Large intestine (tissue), 3 donors: ENCODE data around the gene PANK2. TPM values are rescaled to one million over a fixed set of nuclear protein-coding genes. Genes with fewer than 3 reads are reported as not detected.

Experiments used
- DNase-seq, 2 donors: peaks; one replicate each; pipeline versions ENCODE4 v3.0.0 to v3.0.0-alpha.2; 2013
- H3K27ac ChIP-seq: one replicate; pipeline ENCODE4 v1.5.1; 2013; ENCODE audit warnings: low read length
- H3K27me3 ChIP-seq: 2 replicates; pipeline ENCODE4 v1.6.1; 2013; ENCODE audit warnings: low read length; ENCODE audit not compliant: control insufficient read depth, insufficient read depth
- H3K36me3 ChIP-seq: 2 replicates; pipeline ENCODE4 v1.6.1; 2013; ENCODE audit warnings: low read length; ENCODE audit not compliant: control insufficient read depth, insufficient read depth
- H3K4me1 ChIP-seq: one replicate; pipeline ENCODE4 v1.6.1; 2013; ENCODE audit warnings: low read length; ENCODE audit not compliant: control insufficient read depth, insufficient read depth
- H3K4me3 ChIP-seq: one replicate; pipeline ENCODE4 v1.5.1; 2013; ENCODE audit warnings: low read length
- H3K9me3 ChIP-seq: one replicate; pipeline ENCODE4 v1.6.1; 2013; ENCODE audit warnings: mild to moderate bottlenecking, low read depth, low read length, moderate library complexity; ENCODE audit not compliant: control insufficient read depth
- WGBS: methylation state at CpG from one replicate; pipeline ENCODE4 v1.1.5; 2013; ENCODE audit warnings: low lambda C conversion rate; ENCODE audit not compliant: insufficient coverage; 5-methylcytosine and 5-hydroxymethylcytosine counted together
- polyA plus RNA-seq: library from polyadenylated mRNA; unstranded; fragments of 120-200 nt; gene quantifications from one replicate; pipeline ENCODE4 v1.2.1, GENCODE V29; 2013

The PANK2 gene
- polyA plus RNA-seq, 1 donor: 24.3 TPM

DNA sequence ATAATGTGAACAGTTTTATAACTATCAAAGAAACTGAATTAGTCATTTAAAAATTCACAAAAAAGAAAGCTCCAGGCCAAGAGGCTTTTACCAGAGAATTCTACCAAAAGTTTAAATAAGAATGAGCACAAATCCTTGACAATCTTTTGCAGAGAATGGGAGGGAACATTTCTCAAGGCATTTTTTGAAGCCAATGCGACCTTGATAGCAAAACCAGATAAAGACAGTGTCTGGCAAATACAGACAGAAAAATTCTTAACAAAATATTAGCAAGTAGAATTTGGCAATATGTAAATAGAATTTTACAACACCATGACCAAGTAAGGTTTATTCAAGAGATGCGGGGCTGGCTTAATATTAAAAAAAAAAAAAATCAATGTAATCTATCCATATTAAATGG is 84.5 kb downstream of the PANK2 start:
- H3K4me3 ChIP-seq: no peak overlapping the region
- no peaks in the 10 kb centered on the region for H3K36me3 ChIP-seq
- H3K9me3 ChIP-seq: no peaks in the 10 kb centered on the region
- no peak overlapping the region for H3K27ac ChIP-seq
- no peaks in the 10 kb centered on the region for H3K4me1 ChIP-seq
- no peak for DNase-seq
- 100% methylated on average over 1 of the region's 2 CpGs for WGBS
- H3K27me3 ChIP-seq: no peaks in the 10 kb centered on the region

DNA sequence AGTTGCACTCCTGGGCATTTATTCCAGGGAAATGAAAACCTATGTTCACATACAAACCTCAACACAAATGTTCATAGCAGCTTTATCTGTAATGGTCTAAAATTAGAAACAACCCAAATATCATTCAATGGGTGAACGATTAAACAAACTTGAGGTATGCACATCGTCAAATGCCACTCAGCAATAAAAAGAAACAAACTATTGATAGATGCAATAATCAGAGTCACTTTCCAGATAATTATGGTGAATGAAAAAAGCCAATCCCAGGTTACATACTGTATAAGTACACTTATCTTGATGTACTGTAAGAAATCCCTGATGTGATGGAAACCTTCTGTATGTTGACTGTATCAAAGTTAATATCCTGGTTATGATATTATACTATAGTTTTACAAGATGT is 87.3 kb downstream of the PANK2 start:
- H3K27ac ChIP-seq: no peak overlapping the region
- H3K9me3 ChIP-seq: no peaks in the 10 kb centered on the region
- DNase-seq: no peak
- no peaks in the 10 kb centered on the region for H3K36me3 ChIP-seq
- no peak overlapping the region for H3K4me3 ChIP-seq
- H3K27me3 ChIP-seq: no peaks in the 10 kb centered on the region
- 100% methylated on average over 1 of the region's 2 CpGs for WGBS
- H3K4me1 ChIP-seq: no peaks in the 10 kb centered on the region

Other genes with a start within 250 kb of the PANK2 start
- gene GFRA4, start 226.0 kb upstream of the PANK2 start, polyA plus RNA-seq: not detected
- 15.5 TPM for gene ADAM33, start 207.4 kb upstream of the PANK2 start, polyA plus RNA-seq
- gene SIGLEC1, start 176.8 kb upstream of the PANK2 start, polyA plus RNA-seq: 4.3 TPM
- gene HSPA12B, start 156.7 kb upstream of the PANK2 start, polyA plus RNA-seq: 6.3 TPM
- 20.5 TPM for gene ADISSP, start 121.6 kb upstream of the PANK2 start, polyA plus RNA-seq
- gene SPEF1, start 107.9 kb upstream of the PANK2 start, polyA plus RNA-seq: 0.19 TPM
- gene CENPB, start 102.6 kb upstream of the PANK2 start, polyA plus RNA-seq: 57.5 TPM
- 34.3 TPM for gene CDC25B, start 93.1 kb upstream of the PANK2 start, polyA plus RNA-seq
- 8.2 TPM for gene AP5S1, start 68.8 kb upstream of the PANK2 start, polyA plus RNA-seq
- gene MAVS, start 42.6 kb upstream of the PANK2 start, polyA plus RNA-seq: 28.4 TPM
- gene RNF24, start 126.2 kb downstream of the PANK2 start, polyA plus RNA-seq: 8.6 TPM